ENCODE data around the gene FXR2. TPM values are rescaled to one million over a fixed set of nuclear protein-coding genes. Genes with fewer than 3 reads are reported as not detected.
A peak's percentile ranks its signal among the peaks of the same experiment; 100 is the strongest.

FXR2 gene
- total and polyA plus RNA-seq, 9 of the 15 experiments (the other 6 are each of a cell fraction or from before 2014, with no cell fraction given), result 2.0 to 49.3 (median 24.5) TPM

DNA sequence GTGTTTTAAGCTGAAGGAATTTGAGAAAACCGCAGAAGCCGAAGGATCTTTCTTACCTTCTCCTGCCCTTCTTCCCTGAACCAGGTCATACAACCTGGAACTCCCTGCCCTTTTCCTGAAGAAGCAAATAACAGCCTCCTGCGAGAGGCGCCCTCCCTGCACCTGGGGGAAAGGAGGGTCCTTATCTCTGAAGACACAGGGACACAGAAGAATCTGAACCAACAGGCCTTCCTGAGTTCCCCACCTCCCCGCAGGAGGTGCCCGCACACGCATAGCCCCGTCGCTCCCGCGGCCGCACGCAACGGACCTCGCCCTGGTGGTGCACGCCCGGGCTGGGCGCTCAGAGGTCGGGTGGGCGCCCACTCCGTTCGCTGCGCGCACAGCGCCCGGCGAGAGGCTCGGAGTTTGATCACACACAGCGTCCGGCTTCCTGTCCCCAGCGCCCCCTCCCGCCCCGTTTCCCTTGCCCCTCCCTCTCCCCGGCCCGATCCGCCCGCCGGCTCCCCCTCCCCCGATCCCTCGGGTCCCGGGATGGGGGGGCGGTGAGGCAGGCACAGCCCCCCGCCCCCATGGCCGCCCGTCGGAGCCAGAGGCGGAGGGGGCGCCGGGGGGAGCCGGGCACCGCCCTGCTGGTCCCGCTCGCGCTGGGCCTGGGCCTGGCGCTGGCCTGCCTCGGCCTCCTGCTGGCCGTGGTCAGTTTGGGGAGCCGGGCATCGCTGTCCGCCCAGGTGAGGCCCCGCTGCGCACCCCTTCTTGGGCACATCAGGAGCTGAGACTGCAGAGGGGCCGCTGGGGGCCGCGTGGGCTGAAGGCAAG is 65.9 kb downstream of the FXR2 start, which contains the start of gene TNFSF12 (continued):
- TF ChIP-seq PCBP2 (IDR thresholded peaks at IDR 0.05; ENCODE audit: low read depth, low read length, poor library complexity, severe bottlenecking) (no peak), MNT (conservative IDR thresholded peaks at IDR 0.05) (peak in 1 of 2 experiments; percentile 26; a peak in 1 of 4 replicates), ZNF24 (IDR thresholded peaks at IDR 0.05) (no peak), GATA2 (CRISPR knock-in tag; IDR thresholded peaks at IDR 0.05) (peak; percentile 58), ZBTB8A (IDR thresholded peaks at IDR 0.05; ENCODE audit: partially characterized antibody) (no peak), POLR2AphosphoS2 (IDR thresholded peaks at IDR 0.05; ENCODE audit: low read length) (no peak), MTF1 (CRISPR knock-in tag; IDR thresholded peaks at IDR 0.05; ENCODE audit: borderline replicate concordance) (no peak), KLF6 (CRISPR knock-in tag; IDR thresholded peaks at IDR 0.05; ENCODE audit: borderline replicate concordance) (no peak), ZNF695 (CRISPR knock-in tag; IDR thresholded peaks at IDR 0.05) (no peak), ETS2 (tag; IDR thresholded peaks at IDR 0.05; ENCODE audit: borderline replicate concordance, poor library complexity, severe bottlenecking) (no peak), MYNN (IDR thresholded peaks at IDR 0.05) (no peak), MYNN (CRISPR knock-in tag; IDR thresholded peaks at IDR 0.05) (no peak), ZNF583 (CRISPR knock-in tag; IDR thresholded peaks at IDR 0.05) (no peak)
- TF ChIP-seq, protein P1, sequence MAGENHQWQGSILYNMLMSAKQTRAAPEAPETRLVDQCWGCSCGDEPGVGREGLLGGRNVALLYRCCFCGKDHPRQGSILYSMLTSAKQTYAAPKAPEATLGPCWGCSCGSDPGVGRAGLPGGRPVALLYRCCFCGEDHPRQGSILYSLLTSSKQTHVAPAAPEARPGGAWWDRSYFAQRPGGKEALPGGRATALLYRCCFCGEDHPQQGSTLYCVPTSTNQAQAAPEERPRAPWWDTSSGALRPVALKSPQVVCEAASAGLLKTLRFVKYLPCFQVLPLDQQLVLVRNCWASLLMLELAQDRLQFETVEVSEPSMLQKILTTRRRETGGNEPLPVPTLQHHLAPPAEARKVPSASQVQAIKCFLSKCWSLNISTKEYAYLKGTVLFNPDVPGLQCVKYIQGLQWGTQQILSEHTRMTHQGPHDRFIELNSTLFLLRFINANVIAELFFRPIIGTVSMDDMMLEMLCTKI (IDR thresholded peaks at IDR 0.05; ENCODE audit: partially characterized antibody), result no peak
- TF ChIP-seq, protein P2, sequence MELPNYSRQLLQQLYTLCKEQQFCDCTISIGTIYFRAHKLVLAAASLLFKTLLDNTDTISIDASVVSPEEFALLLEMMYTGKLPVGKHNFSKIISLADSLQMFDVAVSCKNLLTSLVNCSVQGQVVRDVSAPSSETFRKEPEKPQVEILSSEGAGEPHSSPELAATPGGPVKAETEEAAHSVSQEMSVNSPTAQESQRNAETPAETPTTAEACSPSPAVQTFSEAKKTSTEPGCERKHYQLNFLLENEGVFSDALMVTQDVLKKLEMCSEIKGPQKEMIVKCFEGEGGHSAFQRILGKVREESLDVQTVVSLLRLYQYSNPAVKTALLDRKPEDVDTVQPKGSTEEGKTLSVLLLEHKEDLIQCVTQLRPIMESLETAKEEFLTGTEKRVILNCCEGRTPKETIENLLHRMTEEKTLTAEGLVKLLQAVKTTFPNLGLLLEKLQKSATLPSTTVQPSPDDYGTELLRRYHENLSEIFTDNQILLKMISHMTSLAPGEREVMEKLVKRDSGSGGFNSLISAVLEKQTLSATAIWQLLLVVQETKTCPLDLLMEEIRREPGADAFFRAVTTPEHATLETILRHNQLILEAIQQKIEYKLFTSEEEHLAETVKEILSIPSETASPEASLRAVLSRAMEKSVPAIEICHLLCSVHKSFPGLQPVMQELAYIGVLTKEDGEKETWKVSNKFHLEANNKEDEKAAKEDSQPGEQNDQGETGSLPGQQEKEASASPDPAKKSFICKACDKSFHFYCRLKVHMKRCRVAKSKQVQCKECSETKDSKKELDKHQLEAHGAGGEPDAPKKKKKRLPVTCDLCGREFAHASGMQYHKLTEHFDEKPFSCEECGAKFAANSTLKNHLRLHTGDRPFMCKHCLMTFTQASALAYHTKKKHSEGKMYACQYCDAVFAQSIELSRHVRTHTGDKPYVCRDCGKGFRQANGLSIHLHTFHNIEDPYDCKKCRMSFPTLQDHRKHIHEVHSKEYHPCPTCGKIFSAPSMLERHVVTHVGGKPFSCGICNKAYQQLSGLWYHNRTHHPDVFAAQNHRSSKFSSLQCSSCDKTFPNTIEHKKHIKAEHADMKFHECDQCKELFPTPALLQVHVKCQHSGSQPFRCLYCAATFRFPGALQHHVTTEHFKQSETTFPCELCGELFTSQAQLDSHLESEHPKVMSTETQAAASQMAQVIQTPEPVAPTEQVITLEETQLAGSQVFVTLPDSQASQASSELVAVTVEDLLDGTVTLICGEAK (IDR thresholded peaks at IDR 0.05), result peak; percentile 27; the same call in 1 of the 2 replicates
- TF ChIP-seq, protein P2 (CRISPR knock-in tag; IDR thresholded peaks at IDR 0.05), result no peak

All from K562 (cell line).